GM18508 (cell line): Measurements from ENCODE around the gene TNFRSF21.
"Not testable (repeated sequence)": the region's sequence is repeated elsewhere in the genome, so short reads cannot be mapped to it uniquely, and the experiment has no call there.

Source experiments
- ATAC-seq: cut with Tn5 transposase; IDR thresholded peaks from one replicate; pipeline ENCODE4 v1.9.1; 2021; ENCODE audit warnings: moderate number of reproducible peaks; ENCODE audit not compliant: insufficient read depth, unreplicated experiment

TNFRSF21 gene

GRCh38 chr6:47235421-47235820 is 74.3 kb downstream of the TNFRSF21 start:
- no peak for ATAC-seq

GRCh38 chr6:47234266-47234933 is 75.3 kb downstream of the TNFRSF21 start:
- ATAC-seq, result no peak

- ATAC-seq, result no peak
These were observed 78.6 kb downstream of the TNFRSF21 start for GRCh38 chr6:47231151-47231550.

GRCh38 chr6:47230579-47230978 is 79.1 kb downstream of the TNFRSF21 start:
- no peak for ATAC-seq

GRCh38 chr6:47229255-47229654 is 80.5 kb downstream of the TNFRSF21 start:
- ATAC-seq, result no peak

GRCh38 chr6:47228093-47228492 is 81.6 kb downstream of the TNFRSF21 start:
- not testable (repeated sequence) for ATAC-seq

- not testable (repeated sequence) for ATAC-seq
These were observed 86.5 kb downstream of the TNFRSF21 start for GRCh38 chr6:47223251-47223650.

- ATAC-seq, result no peak
These were observed 88.1 kb downstream of the TNFRSF21 start for GRCh38 chr6:47221565-47221964.

GRCh38 chr6:47209632-47210031 is 100.1 kb downstream of the TNFRSF21 start:
- ATAC-seq, result no peak

- no peak for ATAC-seq
These were observed 102.4 kb downstream of the TNFRSF21 start for GRCh38 chr6:47207261-47207660.

- no peak for ATAC-seq
These were observed 103.1 kb downstream of the TNFRSF21 start for GRCh38 chr6:47206626-47207025.

GRCh38 chr6:47203938-47204611 is 105.6 kb downstream of the TNFRSF21 start:
- no peak for ATAC-seq

- peak; percentile 73 for ATAC-seq
These were observed 106.3 kb downstream of the TNFRSF21 start for GRCh38 chr6:47203266-47203937.

GRCh38 chr6:47202644-47203205 is 107.0 kb downstream of the TNFRSF21 start:
- ATAC-seq, result no peak

GRCh38 chr6:47200536-47201334 is 109.0 kb downstream of the TNFRSF21 start:
- no peak for ATAC-seq

GRCh38 chr6:47197682-47198640 is 111.7 kb downstream of the TNFRSF21 start:
- ATAC-seq, result no peak

- no peak for ATAC-seq
These were observed 113.6 kb downstream of the TNFRSF21 start for GRCh38 chr6:47196113-47196512.

- no peak for ATAC-seq
These were observed 114.6 kb downstream of the TNFRSF21 start for GRCh38 chr6:47195011-47195650.

- no peak for ATAC-seq
These were observed 121.1 kb downstream of the TNFRSF21 start for GRCh38 chr6:47188588-47189021.
